Thoracic aorta (tissue), 2 donors: ENCODE measurements around the gene FLRT2. TPM values are rescaled to one million over a fixed set of nuclear protein-coding genes. Genes with fewer than 3 reads are reported as not detected.

Experiments used
- ATAC-seq: fragments of 150-250 bp; one replicate; pipeline ENCODE4 v1.8.0; 2017; ENCODE audit warnings: low read depth; ENCODE audit not compliant: insufficient number of reproducible peaks, low FRiP score
- DNase-seq: peaks from one replicate; pipeline ENCODE4 v3.0.0-alpha.2; 2020; ENCODE audit warnings: low spot score
- H3K27ac ChIP-seq, 2 donors: fragments of 200-600 bp; sonication (generic); 1 replicate in 1 of 2; 2 replicates in 1 of 2; pipeline ENCODE4 v1.5.1; 2016; ENCODE audit warnings: mild to moderate bottlenecking in 2 of 2, moderate library complexity in 2 of 2
- H3K27me3 ChIP-seq: fragments of 200-600 bp; sonication (generic); replicated peaks from 2 replicates; pipeline ENCODE4 v1.6.0; 2016; ENCODE audit warnings: mild to moderate bottlenecking; ENCODE audit not compliant: insufficient read depth
- H3K36me3 ChIP-seq: fragments of 200-600 bp; sonication (generic); one replicate; pipeline ENCODE4 v1.5.1; 2016
- H3K4me1 ChIP-seq, 2 donors: fragments of 200-600 bp; sonication (generic); 1 replicate in 1 of 2; 2 replicates in 1 of 2; pipeline versions ENCODE4 v1.5.1 to v1.6.0; 2016; ENCODE audit warnings: low read depth in 2 of 2, mild to moderate bottlenecking in 1 of 2; ENCODE audit not compliant: control insufficient read depth in 1 of 2
- H3K4me3 ChIP-seq: fragments of 200-600 bp; sonication (generic); 2 replicates; pipeline ENCODE4 v1.5.1; 2016; ENCODE audit warnings: mild to moderate bottlenecking
- H3K9me3 ChIP-seq: fragments of 200-600 bp; sonication (generic); 2 replicates; pipeline ENCODE4 v1.5.1; 2016
- total RNA-seq, 2 donors: library from RNA; depleted of rRNA; stranded (reverse); fragments of >200 nt; gene quantifications; one replicate each; pipeline versions ENCODE4 v1.1.0 to v1.2.3, GENCODE V29; 2016
- TF ChIP-seq, protein P1 (sequence below): fragments of 200-600 bp; sonication (generic); IDR thresholded peaks from one replicate; pipeline ENCODE4 v1.5.1; 2019; ENCODE audit warnings: antibody characterized with exemption

FLRT2 gene
- total RNA-seq, 2 donors from 2014 or later = 20.1 to 45.4 TPM

DNA sequence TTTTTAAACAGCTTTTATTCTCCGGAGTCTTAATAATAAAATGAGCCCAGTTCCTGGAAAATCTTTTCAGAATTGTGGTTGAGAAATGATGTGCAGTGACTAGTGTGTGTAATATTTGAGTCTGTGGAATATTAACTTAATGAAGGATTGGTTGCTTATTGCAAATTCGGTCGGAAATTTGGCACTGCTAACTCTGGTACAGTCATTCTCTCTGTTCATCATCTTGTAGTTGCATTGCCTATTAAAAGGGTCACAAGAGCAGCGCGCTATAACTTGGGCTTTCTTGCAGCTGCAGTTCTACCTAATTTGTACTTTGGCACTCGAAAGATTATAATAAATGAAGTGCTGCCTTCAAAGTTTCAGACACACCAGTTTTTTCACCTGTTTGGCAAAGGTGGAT, 146.0 kb downstream of the FLRT2 start:
- ATAC-seq (no peak), DNase-seq (no peak)
- Histone ChIP-seq H3K27ac (no peak overlapping the region), H3K4me1 (no peaks in the 10 kb centered on the region), H3K27me3 (no peaks in the 10 kb centered on the region), H3K36me3 (no peaks in the 10 kb centered on the region), H3K9me3 (no peaks in the 10 kb centered on the region), H3K4me3 (no peak overlapping the region)
- TF ChIP-seq, protein P1, sequence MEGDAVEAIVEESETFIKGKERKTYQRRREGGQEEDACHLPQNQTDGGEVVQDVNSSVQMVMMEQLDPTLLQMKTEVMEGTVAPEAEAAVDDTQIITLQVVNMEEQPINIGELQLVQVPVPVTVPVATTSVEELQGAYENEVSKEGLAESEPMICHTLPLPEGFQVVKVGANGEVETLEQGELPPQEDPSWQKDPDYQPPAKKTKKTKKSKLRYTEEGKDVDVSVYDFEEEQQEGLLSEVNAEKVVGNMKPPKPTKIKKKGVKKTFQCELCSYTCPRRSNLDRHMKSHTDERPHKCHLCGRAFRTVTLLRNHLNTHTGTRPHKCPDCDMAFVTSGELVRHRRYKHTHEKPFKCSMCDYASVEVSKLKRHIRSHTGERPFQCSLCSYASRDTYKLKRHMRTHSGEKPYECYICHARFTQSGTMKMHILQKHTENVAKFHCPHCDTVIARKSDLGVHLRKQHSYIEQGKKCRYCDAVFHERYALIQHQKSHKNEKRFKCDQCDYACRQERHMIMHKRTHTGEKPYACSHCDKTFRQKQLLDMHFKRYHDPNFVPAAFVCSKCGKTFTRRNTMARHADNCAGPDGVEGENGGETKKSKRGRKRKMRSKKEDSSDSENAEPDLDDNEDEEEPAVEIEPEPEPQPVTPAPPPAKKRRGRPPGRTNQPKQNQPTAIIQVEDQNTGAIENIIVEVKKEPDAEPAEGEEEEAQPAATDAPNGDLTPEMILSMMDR = no peak

DNA sequence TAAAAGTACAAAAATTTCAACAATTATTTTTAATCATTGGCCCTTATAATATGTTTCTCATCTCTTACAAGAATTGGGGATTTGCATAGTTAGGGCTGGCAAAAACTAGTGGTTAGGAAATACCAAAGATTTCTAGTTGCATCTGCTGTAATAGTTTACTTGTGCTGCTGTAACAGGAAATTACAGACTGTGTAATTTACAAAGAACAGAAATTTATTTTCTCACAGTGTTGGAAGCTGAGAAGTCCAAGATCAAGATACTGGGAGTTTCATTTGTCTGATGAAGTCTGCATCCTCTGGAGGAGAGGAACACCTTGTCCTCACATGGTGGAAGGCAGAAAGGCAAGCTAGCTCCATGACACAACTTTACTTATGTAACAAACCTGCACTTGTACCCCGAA, 157.0 kb downstream of the FLRT2 start:
- H3K27ac ChIP-seq = no peak overlapping the region
- no peak for ATAC-seq
- TF ChIP-seq, protein P1 = no peak
- H3K27me3 ChIP-seq = no peaks in the 10 kb centered on the region
- H3K4me3 ChIP-seq = no peak overlapping the region
- no peaks in the 10 kb centered on the region for H3K4me1 ChIP-seq
- H3K36me3 ChIP-seq = no peaks in the 10 kb centered on the region
- no peak for DNase-seq
- H3K9me3 ChIP-seq = no peaks in the 10 kb centered on the region

GRCh38 chr14:85687456-85687855, 157.5 kb downstream of the FLRT2 start:
- H3K27ac ChIP-seq = no peak overlapping the region
- no peak for DNase-seq

DNA sequence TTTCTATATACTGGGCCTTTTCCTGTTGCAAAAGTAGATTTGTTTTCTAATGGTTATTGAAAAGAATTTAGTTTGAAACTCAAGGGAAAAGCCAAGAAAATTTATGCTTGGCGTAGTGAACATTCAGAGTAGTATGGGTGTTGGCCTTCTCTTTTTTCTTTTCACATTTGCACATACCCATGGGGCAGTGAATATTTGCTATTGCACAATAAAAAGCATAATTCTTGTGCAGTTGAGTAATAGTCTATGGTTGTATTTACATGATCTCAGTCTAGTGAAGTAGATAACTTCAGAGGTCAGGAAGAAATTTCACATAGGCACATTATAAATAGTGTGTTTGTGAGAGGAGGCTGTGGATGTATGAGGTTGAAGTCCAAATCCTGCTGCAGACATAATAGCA, 158.1 kb downstream of the FLRT2 start:
- Histone ChIP-seq H3K4me1 (no peaks in the 10 kb centered on the region), H3K4me3 (no peak overlapping the region), H3K9me3 (no peaks in the 10 kb centered on the region), H3K27ac (no peak overlapping the region), H3K36me3 (no peaks in the 10 kb centered on the region), H3K27me3 (no peaks in the 10 kb centered on the region)
- ATAC-seq (no peak), DNase-seq (no peak)
- TF ChIP-seq, protein P1 = no peak

More at GRCh38 chr14:85687456-85687855, 157.5 kb downstream of the FLRT2 start:
- TF ChIP-seq, protein P1 = no peak
- no peaks in the 10 kb centered on the region for H3K4me1 ChIP-seq
- H3K9me3 ChIP-seq = no peaks in the 10 kb centered on the region
- no peak overlapping the region for H3K4me3 ChIP-seq
- ATAC-seq = no peak
- no peaks in the 10 kb centered on the region for H3K36me3 ChIP-seq
- no peaks in the 10 kb centered on the region for H3K27me3 ChIP-seq

GRCh38 chr14:85695300-85695699, 165.4 kb downstream of the FLRT2 start:
- Histone ChIP-seq H3K36me3 (no peaks in the 10 kb centered on the region), H3K27me3 (no peaks in the 10 kb centered on the region), H3K9me3 (no peaks in the 10 kb centered on the region), H3K4me3 (no peak overlapping the region), H3K27ac (no peak overlapping the region), H3K4me1 (no peaks in the 10 kb centered on the region)
- no peak for DNase-seq
- TF ChIP-seq, protein P1 = no peak
- no peak for ATAC-seq
